NCI-H2029 treated with DMSO at 0.1 percent for 48 hours (cell line): ENCODE results near the gene SPECC1L.
"Not testable (repeated sequence)": the region's sequence is repeated elsewhere in the genome, so short reads cannot be mapped to it uniquely, and the experiment has no call there.

Source experiments
- DNase-seq: peaks from one replicate; lab custom pipeline; 2025; lab: John Stamatoyannopoulos, UW

SPECC1L gene

GRCh38 chr22:24247564-24248344 lies 22.9 kb upstream of the SPECC1L start:
- DNase-seq, result no peak

DNA sequence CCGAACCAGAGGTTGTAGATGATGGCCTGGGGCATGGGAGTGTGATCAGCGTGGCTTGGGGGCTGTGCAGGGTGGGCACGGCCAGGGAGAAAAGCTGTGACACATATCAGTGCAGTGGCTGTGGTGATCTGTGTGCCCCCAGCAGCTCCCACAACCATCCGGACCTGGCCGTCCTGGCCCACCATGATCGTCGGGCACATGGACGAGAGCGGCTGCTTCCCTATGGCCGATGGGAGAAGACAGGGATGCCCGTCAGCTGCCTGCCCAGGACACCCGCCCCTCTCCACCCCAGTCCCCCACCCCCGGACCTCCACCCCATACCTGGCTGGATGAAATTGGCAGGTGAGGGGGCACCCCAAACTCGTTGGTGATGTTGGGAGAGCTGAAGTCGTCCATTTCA lies 22.0 kb upstream of the SPECC1L start:
- not testable (repeated sequence) for DNase-seq

DNA sequence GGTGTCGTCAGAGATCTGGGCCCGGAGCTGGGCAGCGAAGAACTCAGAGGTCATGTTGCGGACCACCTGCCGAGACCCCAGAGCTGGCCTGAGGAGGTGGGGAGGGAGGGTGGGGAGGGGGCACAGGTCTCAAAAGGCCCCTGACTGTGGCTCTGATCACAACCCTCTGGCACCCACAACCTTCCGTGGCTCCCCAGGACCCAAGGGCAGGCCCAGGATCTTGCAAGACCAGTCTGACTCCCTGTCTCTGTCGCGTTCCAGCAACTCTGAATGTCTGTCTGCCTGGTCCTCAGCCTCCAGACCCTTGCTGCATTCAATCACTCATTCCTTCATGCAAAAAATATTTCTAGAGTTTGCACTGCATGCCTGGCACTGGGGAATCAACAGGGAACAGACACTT lies 21.2 kb upstream of the SPECC1L start:
- not testable (repeated sequence) for DNase-seq

DNA sequence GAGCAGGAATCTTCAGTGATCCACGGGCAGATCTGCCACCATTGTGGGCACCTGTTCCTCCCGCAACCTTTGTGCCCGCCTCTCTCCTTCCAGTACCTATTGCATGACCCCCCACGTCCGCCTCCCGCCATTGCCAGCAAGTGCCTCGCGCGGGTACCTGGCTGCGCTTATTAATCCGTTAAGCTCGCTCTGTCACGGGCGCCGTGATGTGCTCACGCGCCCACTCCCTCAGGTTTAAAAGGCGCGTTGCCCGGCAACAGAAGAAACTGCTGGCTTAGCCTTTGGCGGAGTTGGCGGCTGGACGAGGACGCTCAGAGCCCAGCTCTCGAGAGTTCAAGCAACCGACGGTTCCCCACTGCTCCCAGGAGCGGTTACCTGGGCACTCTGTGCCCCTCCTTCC lies 19.3 kb upstream of the SPECC1L start:
- DNase-seq, result not testable (repeated sequence)

DNA sequence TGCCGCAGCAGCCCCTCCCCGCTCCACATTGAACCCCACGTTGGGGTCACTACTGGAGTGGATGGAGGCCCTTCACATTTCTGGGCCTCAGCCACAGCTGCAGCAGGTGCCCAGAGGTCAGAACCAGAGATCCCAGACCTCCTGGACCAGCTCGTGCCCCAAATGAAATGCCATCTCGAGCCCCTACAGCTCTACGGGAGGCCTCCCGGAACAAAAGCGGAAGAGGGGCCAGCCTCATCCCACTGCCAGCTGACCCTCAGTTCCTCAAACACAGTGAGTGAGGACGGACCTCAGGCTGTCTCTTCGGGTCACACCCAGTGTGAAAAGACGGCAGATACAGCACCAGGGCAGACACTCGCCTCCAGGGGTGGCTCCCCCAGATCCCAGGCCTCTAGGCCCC lies 17.5 kb upstream of the SPECC1L start:
- not testable (repeated sequence) for DNase-seq

- not testable (repeated sequence) for DNase-seq
Measured at GRCh38 chr22:24256136-24256535, 14.5 kb upstream of the SPECC1L start.

DNA sequence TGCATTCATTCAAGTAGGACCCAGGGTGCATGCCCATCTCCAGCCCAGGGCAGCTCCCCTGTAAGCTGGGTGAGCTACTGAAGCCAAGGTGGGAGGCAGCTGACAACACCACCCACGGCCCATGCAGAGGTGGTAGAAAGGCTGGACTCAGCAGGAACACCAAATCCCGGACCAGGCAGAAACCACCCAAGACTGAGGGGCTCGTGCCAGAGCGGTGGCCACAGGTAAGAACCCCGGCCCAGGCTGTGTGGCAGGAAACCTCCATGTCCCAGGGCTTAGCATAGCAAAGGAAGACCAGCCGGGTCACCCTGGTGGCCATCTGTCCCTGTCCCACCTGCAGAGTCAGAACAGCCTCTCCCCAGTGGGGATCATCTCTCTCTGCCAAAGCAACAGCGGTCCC lies 13.9 kb upstream of the SPECC1L start:
- not testable (repeated sequence) for DNase-seq

- not testable (repeated sequence) for DNase-seq
Measured at GRCh38 chr22:24259459-24259858, 11.2 kb upstream of the SPECC1L start.

- DNase-seq, result not testable (repeated sequence)
Measured at GRCh38 chr22:24262185-24262749, 8.4 kb upstream of the SPECC1L start.

GRCh38 chr22:24263479-24263878 lies 7.2 kb upstream of the SPECC1L start:
- not testable (repeated sequence) for DNase-seq

DNA sequence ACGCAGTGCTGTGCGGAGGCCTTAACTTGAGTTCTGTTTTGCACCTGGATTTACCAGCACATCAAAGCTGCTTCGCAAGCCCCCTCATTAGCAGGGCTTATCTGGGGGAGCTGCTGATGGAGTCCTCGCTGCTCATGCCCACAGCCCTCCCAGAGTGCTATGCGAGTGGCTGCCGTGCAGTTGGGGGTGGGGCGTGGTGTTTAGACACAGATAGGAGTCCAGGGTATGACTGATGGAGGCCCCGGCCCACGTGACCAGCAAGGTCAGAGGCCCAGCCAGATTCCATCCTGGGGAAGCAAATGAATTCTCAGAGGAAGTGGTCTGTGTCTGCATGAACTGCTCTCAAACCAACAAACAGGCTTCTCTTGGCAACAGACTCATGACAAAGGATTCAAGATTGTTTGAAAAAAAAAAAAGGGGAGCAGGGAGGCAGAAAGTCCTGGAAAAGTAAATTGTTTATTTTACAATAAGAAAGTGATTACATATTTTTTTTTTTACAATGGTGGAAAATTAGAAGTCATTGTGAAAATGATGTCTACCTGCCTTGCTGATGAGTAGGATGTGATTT lies 6.2 kb upstream of the SPECC1L start:
- DNase-seq, result not testable (repeated sequence)

- no peak for DNase-seq
Measured at GRCh38 chr22:24265734-24266133, 4.9 kb upstream of the SPECC1L start.

DNA sequence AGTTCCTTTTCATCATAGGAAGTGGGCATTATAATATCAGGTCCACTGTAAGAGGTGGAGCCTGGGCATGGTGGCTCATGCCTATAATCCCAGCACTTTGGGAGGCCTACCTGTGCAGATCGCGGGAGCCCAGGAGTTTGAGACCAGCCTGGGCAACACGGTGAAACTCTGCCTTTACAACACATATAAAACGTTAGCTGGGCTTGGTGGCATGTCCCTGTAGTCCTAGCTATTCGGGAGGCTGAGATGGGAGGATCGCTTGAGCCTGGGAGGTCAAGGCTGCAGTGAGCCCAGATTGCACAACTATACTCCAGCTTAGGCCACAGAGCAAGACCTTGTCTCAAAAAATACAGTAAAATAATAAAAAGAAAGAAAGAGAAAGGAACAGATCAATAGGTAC lies 4.1 kb upstream of the SPECC1L start:
- DNase-seq, result not testable (repeated sequence)

DNA sequence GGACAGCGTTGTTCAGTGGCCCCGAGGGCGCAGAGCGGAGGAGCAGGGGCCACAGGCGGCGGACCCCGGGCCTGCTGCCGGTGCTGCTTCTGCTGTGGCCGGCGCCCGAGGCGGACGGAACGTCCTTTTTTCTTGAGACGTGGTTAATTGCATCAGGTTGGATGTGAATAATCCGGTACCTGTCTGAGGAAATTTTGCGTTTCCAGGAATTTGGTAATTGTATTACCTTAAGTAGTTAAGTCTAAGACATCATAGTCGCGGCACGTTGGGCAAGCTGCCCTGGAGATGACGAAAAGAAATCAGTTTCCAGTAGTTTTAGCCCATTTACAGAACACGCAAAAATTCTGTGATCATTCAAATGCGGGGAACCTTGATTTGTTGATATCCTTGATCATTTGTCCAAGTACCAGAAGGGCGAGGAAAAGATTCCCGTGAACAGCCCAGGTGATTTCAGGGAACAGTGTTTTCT lies 789 bp downstream of the SPECC1L start:
- DNase-seq, result no peak

DNA sequence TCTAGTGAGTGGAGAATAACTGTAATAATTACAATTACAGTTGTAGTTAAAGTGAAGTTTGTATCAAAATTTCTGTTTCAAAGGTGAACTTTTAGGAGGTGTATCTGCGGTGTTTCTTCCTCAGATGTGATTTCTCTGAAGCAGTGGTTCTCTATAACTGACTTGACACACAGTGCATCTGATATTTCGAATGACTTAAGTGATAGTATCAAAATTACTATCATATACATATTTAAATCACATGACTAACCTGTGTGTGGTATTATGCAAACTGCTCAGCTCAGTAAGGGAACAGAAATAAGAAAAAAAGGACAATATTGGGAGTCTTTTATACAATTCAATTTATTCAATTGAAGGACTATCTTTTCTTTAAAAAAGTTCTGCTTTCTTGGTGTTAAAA lies 2.4 kb downstream of the SPECC1L start:
- DNase-seq, result not testable (repeated sequence)

- not testable (repeated sequence) for DNase-seq
Measured at GRCh38 chr22:24273906-24274305, 3.3 kb downstream of the SPECC1L start.

DNA sequence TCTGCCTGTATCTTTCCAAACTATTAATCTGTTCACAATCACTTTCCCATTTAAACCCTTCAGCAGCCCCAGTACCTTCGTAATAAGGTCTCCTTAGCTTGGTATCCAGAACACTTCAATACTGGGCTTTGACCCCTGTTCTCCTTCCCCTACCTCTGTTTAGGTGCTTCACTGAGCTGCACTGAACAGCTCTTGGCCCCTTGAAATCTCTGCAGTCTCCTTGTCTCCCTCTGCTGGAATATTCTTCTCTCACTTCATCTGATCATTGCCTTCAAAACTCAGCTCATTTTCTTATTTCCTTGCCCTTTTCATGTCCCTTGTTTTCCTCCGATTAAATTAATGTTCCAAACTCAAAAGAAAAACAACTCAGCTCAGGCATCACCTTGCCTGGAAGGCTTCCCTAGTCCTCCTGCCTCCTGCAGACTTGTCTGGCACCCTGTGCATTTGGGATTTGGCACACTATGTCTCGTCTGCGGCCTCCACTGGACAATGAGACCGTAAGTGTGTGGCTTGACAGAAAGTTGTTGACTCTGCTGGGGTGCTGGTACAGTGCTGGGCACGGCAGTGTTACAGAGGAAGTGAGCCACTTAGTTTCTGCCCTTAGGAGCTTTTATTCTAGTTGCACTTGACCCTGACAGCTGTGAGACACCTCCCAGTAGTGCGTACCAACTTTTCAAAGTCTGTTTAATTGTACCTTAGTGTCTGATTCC lies 4.2 kb downstream of the SPECC1L start:
- DNase-seq, result not testable (repeated sequence)

- not testable (repeated sequence) for DNase-seq
Measured at GRCh38 chr22:24280363-24280762, 9.7 kb downstream of the SPECC1L start.

- no peak for DNase-seq
Measured at GRCh38 chr22:24282401-24282800, 11.8 kb downstream of the SPECC1L start.

GRCh38 chr22:24284747-24285203 lies 14.1 kb downstream of the SPECC1L start:
- DNase-seq, result no peak

- no peak for DNase-seq
Measured at GRCh38 chr22:24285245-24285644, 14.6 kb downstream of the SPECC1L start.

GRCh38 chr22:24287212-24287611 lies 16.6 kb downstream of the SPECC1L start:
- not testable (repeated sequence) for DNase-seq
